ENCODE measurements around the gene PLCH2.

Gene PLCH2

DNA sequence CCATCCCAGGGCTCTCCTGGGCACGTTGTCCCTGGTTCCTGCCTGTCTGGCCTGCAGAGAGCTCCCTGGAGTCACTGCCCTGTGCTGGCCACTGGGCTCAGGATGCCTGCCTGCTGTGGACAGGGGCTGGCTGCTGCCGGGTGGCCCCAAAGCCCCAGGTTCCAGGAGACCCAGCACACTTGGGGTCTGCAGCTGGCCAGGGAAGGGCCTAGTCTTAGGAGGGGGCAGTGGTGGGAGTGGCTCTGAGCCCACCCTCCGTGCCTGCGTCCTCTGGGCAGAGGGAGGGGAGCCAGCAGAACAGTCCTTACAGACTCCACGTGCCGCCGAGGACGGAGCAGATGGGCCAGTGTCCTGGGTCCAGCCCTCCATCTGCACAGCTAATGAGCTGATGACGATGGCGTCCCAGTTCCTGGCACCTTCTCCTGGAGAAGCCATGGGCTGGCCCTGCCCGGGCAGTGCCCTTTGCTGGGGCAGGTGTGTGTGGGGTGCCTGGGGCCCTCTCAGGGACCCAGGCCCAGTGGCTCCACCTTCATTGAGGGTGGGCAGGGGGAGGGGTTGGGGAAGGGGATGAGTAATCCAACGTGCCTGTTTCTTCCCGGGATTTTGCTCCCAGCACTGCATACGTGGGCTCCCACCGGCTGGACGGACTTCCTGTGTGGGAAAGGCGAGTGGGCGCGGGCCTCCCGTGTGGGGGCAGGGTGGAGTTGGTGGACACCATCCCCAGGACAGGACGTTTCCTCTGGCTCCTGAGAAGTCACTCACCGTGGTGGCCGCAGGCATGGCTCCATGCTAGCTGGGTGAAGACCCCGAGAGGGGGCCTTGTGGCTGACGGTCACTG, 6.8 kb upstream of the PLCH2 start:
- H2AK5ac ChIP-seq (ENCODE audit: low read length), result no peak overlapping the region
- no peak overlapping the region for H2BK15ac ChIP-seq (replicated peaks; ENCODE audit: low read depth)
- no peaks in the 10 kb centered on the region for H3K36me3 ChIP-seq (ENCODE audit: control insufficient read depth, insufficient read depth, low read length)
- H3K27me3 ChIP-seq (ENCODE audit: insufficient read depth, low read length, poor library complexity), result no peaks in the 10 kb centered on the region
- H2BK120ac ChIP-seq (ENCODE audit: low read depth, low read length), result no peak overlapping the region
- H3K56ac ChIP-seq (ENCODE audit: low read length), result no peak overlapping the region
- no peak overlapping the region for H3K4me2 ChIP-seq (ENCODE audit: low read length)
- DNase-seq, result no peak
- no peak overlapping the region for H3K9ac ChIP-seq (ENCODE audit: low read length)
- H4K5ac ChIP-seq (ENCODE audit: low read length), result no peak overlapping the region
- no peak overlapping the region for H3K4ac ChIP-seq (ENCODE audit: low read depth, low read length)
- no peak overlapping the region for H3K23ac ChIP-seq (ENCODE audit: low read length)
- no peaks in the 10 kb centered on the region for H3K4me1 ChIP-seq (ENCODE audit: control insufficient read depth, low read depth, low read length)
- H3K18ac ChIP-seq (ENCODE audit: low read length), result no peak overlapping the region
- H2BK5ac ChIP-seq (ENCODE audit: low read length), result no peak overlapping the region
- WGBS (ENCODE audit: extremely low coverage, insufficient coverage, low lambda C conversion rate), result no CpG with 5 or more reads among the region's 25 CpGs
- no peak overlapping the region for H3K4me3 ChIP-seq (ENCODE audit: low read length)
- no peaks in the 10 kb centered on the region for H3K79me2 ChIP-seq (ENCODE audit: control insufficient read depth, insufficient read depth, low read length)
- no peak overlapping the region for H3K27ac ChIP-seq (ENCODE audit: low read depth, low read length)
- no peaks in the 10 kb centered on the region for H3K79me1 ChIP-seq (ENCODE audit: low read length)
- no peak overlapping the region for H4K8ac ChIP-seq (ENCODE audit: low read depth, low read length)

DNA sequence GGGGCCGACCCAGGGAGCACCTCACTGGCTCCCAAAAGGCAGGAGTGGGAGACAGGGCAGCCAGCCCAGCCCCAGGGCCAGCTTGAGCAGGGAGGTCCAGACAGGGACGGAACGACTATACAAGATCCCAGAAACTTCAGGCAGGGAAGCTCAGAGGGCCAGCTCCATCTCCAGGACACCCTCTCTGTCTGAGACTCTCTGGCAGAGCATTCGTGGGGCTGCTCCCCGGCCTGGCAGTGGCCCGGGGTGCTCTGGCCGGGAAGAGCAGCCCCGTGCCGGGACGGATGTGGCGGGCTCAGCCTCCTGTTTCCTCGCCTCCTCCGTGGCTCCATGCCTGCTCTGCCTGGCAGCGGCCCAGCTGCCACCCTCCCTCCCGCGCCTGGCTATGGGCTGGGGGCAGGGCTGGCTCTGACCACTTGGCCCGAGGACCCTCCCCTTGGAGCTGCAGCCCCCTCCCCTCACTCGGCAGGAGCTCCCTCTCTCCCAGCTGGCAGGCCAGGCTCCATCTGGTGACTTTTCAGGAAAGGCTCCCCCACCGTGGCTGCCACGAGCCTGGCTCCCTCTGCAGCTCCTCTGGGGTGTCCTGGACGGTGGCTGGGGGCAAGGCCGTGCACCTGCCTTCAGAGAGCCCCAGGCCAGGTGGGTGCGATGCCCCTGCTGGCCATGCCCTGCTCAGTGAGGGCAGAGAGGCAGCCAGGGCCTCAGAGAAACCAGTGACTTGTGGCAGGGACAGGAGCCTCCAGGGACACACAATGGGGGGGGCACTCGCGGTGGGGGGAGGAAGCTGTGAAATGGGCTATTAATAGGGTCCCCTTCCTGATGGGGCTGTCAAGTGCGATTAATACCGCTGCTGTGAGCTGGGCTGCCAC, 5.6 kb upstream of the PLCH2 start:
- no peaks in the 10 kb centered on the region for H3K4me1 ChIP-seq (ENCODE audit: control insufficient read depth, low read depth, low read length)
- no CpG with 5 or more reads among the region's 27 CpGs for WGBS (ENCODE audit: extremely low coverage, insufficient coverage, low lambda C conversion rate)

DNA sequence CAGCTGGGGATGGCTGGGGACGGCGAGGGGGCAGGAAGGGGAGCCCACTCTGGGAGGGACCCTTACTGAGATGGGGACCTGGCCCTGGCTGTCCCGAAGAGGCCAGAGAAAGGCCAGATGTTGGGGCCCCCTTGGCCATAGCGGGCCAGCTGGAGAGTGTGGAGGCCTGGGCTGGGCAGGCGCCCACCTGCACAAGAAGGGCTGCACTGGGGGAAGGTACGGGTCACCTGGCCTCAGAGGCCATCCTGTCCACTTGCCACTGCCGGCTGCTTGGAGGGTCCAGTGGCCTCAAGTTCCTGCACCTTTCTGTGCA, 5.0 kb upstream of the PLCH2 start:
- H3K9ac ChIP-seq (ENCODE audit: low read length), result no peak overlapping the region
- no peak overlapping the region for H3K23ac ChIP-seq (ENCODE audit: low read length)
- no peaks in the 10 kb centered on the region for H3K79me1 ChIP-seq (ENCODE audit: low read length)
- H3K36me3 ChIP-seq (ENCODE audit: control insufficient read depth, insufficient read depth, low read length), result no peaks in the 10 kb centered on the region
- no peak overlapping the region for H2AK5ac ChIP-seq (ENCODE audit: low read length)
- H3K4me1 ChIP-seq (ENCODE audit: control insufficient read depth, low read depth, low read length), result no peaks in the 10 kb centered on the region
- H2BK15ac ChIP-seq (replicated peaks; ENCODE audit: low read depth), result no peak overlapping the region
- no peak overlapping the region for H3K27ac ChIP-seq (ENCODE audit: low read depth, low read length)
- H3K4me2 ChIP-seq (ENCODE audit: low read length), result no peak overlapping the region
- no peak overlapping the region for H3K4ac ChIP-seq (ENCODE audit: low read depth, low read length)
- no peak overlapping the region for H2BK120ac ChIP-seq (ENCODE audit: low read depth, low read length)
- no peaks in the 10 kb centered on the region for H3K27me3 ChIP-seq (ENCODE audit: insufficient read depth, low read length, poor library complexity)
- no peak overlapping the region for H3K18ac ChIP-seq (ENCODE audit: low read length)
- no peak overlapping the region for H4K8ac ChIP-seq (ENCODE audit: low read depth, low read length)
- H3K79me2 ChIP-seq (ENCODE audit: control insufficient read depth, insufficient read depth, low read length), result no peaks in the 10 kb centered on the region
- no CpG with 5 or more reads among the region's 7 CpGs for WGBS (ENCODE audit: extremely low coverage, insufficient coverage, low lambda C conversion rate)
- H2BK5ac ChIP-seq (ENCODE audit: low read length), result no peak overlapping the region
- no peak for DNase-seq
- no peak overlapping the region for H4K5ac ChIP-seq (ENCODE audit: low read length)
- no peak overlapping the region for H3K56ac ChIP-seq (ENCODE audit: low read length)
- no peak overlapping the region for H3K4me3 ChIP-seq (ENCODE audit: low read length)

More for the DNA sequence above, 5.6 kb upstream of the PLCH2 start:
- H2AK5ac ChIP-seq (ENCODE audit: low read length), result no peak overlapping the region
- no peak overlapping the region for H3K56ac ChIP-seq (ENCODE audit: low read length)
- no peak overlapping the region for H3K18ac ChIP-seq (ENCODE audit: low read length)
- H2BK5ac ChIP-seq (ENCODE audit: low read length), result no peak overlapping the region
- no peaks in the 10 kb centered on the region for H3K27me3 ChIP-seq (ENCODE audit: insufficient read depth, low read length, poor library complexity)
- no peak overlapping the region for H2BK120ac ChIP-seq (ENCODE audit: low read depth, low read length)
- H3K36me3 ChIP-seq (ENCODE audit: control insufficient read depth, insufficient read depth, low read length), result no peaks in the 10 kb centered on the region
- no peak overlapping the region for H2BK15ac ChIP-seq (replicated peaks; ENCODE audit: low read depth)
- H3K79me1 ChIP-seq (ENCODE audit: low read length), result no peaks in the 10 kb centered on the region
- no peak overlapping the region for H3K9ac ChIP-seq (ENCODE audit: low read length)
- H4K5ac ChIP-seq (ENCODE audit: low read length), result no peak overlapping the region
- no peak overlapping the region for H4K8ac ChIP-seq (ENCODE audit: low read depth, low read length)
- no peak overlapping the region for H3K4me3 ChIP-seq (ENCODE audit: low read length)
- no peak overlapping the region for H3K27ac ChIP-seq (ENCODE audit: low read depth, low read length)
- no peaks in the 10 kb centered on the region for H3K79me2 ChIP-seq (ENCODE audit: control insufficient read depth, insufficient read depth, low read length)
- no peak overlapping the region for H3K4ac ChIP-seq (ENCODE audit: low read depth, low read length)
- H3K23ac ChIP-seq (ENCODE audit: low read length), result no peak overlapping the region
- no peak overlapping the region for H3K4me2 ChIP-seq (ENCODE audit: low read length)
- DNase-seq, result no peak

DNA sequence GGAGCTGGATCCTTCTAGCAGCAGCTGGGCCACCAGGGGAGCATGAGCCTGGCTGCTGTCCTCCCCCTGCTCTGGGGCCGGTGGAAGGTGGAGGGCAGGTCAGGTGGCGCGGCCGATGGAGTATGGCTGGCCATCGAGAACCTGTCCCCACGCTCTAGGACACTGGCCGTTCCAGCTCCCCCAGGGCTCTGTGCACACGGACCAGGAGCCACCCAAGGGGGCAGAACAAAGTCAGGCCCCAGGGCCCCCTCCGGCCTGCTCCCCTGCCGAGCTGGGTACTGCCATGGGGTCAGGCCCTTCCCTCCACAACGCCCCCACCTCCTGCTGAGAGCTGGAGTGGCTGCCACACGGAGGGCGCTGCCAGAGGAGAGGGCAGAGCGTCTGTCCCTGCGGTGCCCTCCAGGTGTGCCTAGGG, 4.5 kb upstream of the PLCH2 start:
- H2AK5ac ChIP-seq (ENCODE audit: low read length), result no peak overlapping the region
- H3K27me3 ChIP-seq (ENCODE audit: insufficient read depth, low read length, poor library complexity), result no peaks in the 10 kb centered on the region
- no peak for DNase-seq
- no peak overlapping the region for H4K8ac ChIP-seq (ENCODE audit: low read depth, low read length)
- H3K79me2 ChIP-seq (ENCODE audit: control insufficient read depth, insufficient read depth, low read length), result no peaks in the 10 kb centered on the region
- H2BK5ac ChIP-seq (ENCODE audit: low read length), result no peak overlapping the region
- no peak overlapping the region for H3K23ac ChIP-seq (ENCODE audit: low read length)
- H3K36me3 ChIP-seq (ENCODE audit: control insufficient read depth, insufficient read depth, low read length), result no peaks in the 10 kb centered on the region
- no peak overlapping the region for H3K4me2 ChIP-seq (ENCODE audit: low read length)
- no peak overlapping the region for H3K9ac ChIP-seq (ENCODE audit: low read length)
- H4K5ac ChIP-seq (ENCODE audit: low read length), result no peak overlapping the region
- WGBS (ENCODE audit: extremely low coverage, insufficient coverage, low lambda C conversion rate), result no CpG with 5 or more reads among the region's 15 CpGs
- no peaks in the 10 kb centered on the region for H3K4me1 ChIP-seq (ENCODE audit: control insufficient read depth, low read depth, low read length)
- H2BK120ac ChIP-seq (ENCODE audit: low read depth, low read length), result no peak overlapping the region
- H3K56ac ChIP-seq (ENCODE audit: low read length), result no peak overlapping the region
- no peaks in the 10 kb centered on the region for H3K79me1 ChIP-seq (ENCODE audit: low read length)
- no peak overlapping the region for H3K4me3 ChIP-seq (ENCODE audit: low read length)
- no peak overlapping the region for H3K4ac ChIP-seq (ENCODE audit: low read depth, low read length)
- no peak overlapping the region for H2BK15ac ChIP-seq (replicated peaks; ENCODE audit: low read depth)
- no peak overlapping the region for H3K27ac ChIP-seq (ENCODE audit: low read depth, low read length)
- no peak overlapping the region for H3K18ac ChIP-seq (ENCODE audit: low read length)

DNA sequence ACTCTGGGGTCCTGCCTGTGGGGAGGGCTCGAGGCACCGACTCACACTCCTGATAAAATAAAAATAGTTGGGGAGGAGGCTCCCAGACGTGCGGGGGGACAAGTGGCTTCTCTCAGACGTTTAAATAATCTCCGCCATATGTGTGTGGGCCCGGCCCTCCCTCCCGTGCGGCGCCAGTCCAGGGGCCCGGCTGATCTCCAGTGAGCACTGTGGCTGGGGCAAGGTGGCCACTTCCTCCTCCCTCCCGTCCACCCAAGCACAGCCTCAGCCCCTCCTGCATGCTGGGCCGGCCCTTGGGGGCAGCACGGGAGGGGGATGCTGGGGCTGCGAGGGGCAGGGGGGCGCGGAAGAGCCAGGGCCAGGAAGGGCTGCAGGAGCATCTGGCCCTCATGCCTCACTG, 4.0 kb upstream of the PLCH2 start:
- H3K4ac ChIP-seq (ENCODE audit: low read depth, low read length), result no peak overlapping the region
- no peak for DNase-seq
- no peak overlapping the region for H4K8ac ChIP-seq (ENCODE audit: low read depth, low read length)
- no peaks in the 10 kb centered on the region for H3K79me1 ChIP-seq (ENCODE audit: low read length)
- H3K79me2 ChIP-seq (ENCODE audit: control insufficient read depth, insufficient read depth, low read length), result no peaks in the 10 kb centered on the region
- H2AK5ac ChIP-seq (ENCODE audit: low read length), result no peak overlapping the region
- no peak overlapping the region for H3K9ac ChIP-seq (ENCODE audit: low read length)
- H3K56ac ChIP-seq (ENCODE audit: low read length), result no peak overlapping the region
- no CpG with 5 or more reads among the region's 17 CpGs for WGBS (ENCODE audit: extremely low coverage, insufficient coverage, low lambda C conversion rate)
- no peak overlapping the region for H3K4me2 ChIP-seq (ENCODE audit: low read length)
- no peak overlapping the region for H2BK15ac ChIP-seq (replicated peaks; ENCODE audit: low read depth)
- no peak overlapping the region for H2BK120ac ChIP-seq (ENCODE audit: low read depth, low read length)
- H4K5ac ChIP-seq (ENCODE audit: low read length), result no peak overlapping the region
- no peak overlapping the region for H3K27ac ChIP-seq (ENCODE audit: low read depth, low read length)
- H3K27me3 ChIP-seq (ENCODE audit: insufficient read depth, low read length, poor library complexity), result no peaks in the 10 kb centered on the region
- no peaks in the 10 kb centered on the region for H3K36me3 ChIP-seq (ENCODE audit: control insufficient read depth, insufficient read depth, low read length)
- no peaks in the 10 kb centered on the region for H3K4me1 ChIP-seq (ENCODE audit: control insufficient read depth, low read depth, low read length)
- no peak overlapping the region for H3K18ac ChIP-seq (ENCODE audit: low read length)
- H3K4me3 ChIP-seq (ENCODE audit: low read length), result no peak overlapping the region
- H3K23ac ChIP-seq (ENCODE audit: low read length), result no peak overlapping the region
- no peak overlapping the region for H2BK5ac ChIP-seq (ENCODE audit: low read length)
